ENCODE data around the gene ENO2.

ENO2 gene

GRCh38 chr12:6948873-6949594 lies 34.7 kb downstream of the ENO2 start:
- no peak for DNase-seq (ENCODE audit: low read depth in 3 of 3)

GRCh38 chr12:6950401-6950801 lies 36.0 kb downstream of the ENO2 start:
- DNase-seq (ENCODE audit: low read depth in 3 of 3) = no peak

GRCh38 chr12:6950811-6951540 lies 36.6 kb downstream of the ENO2 start, which contains the start of gene PTPN6:
Gene PTPN6, plus strand, starts transcription at chr12:6951356. Its CDS starts 157 bp downstream, at chr12:6951513.
- peak in 1 of 3 experiments; percentile 64 for DNase-seq (ENCODE audit: low read depth in 3 of 3)

- DNase-seq (ENCODE audit: low read depth in 3 of 3) = no peak
These were observed 37.3 kb downstream of the ENO2 start for GRCh38 chr12:6951551-6952120.

- DNase-seq (ENCODE audit: low read depth in 3 of 3) = no peak
These were observed 37.9 kb downstream of the ENO2 start for GRCh38 chr12:6952121-6952862.

- DNase-seq (ENCODE audit: low read depth in 3 of 3) = no peak
These were observed 38.6 kb downstream of the ENO2 start for GRCh38 chr12:6952863-6953441.

GRCh38 chr12:6953442-6954315 lies 39.3 kb downstream of the ENO2 start:
- peak in 2 of 3 experiments; percentile 77 to 82 for DNase-seq (ENCODE audit: low read depth in 3 of 3)

GRCh38 chr12:6954316-6955107 lies 40.1 kb downstream of the ENO2 start:
- no peak for DNase-seq (ENCODE audit: low read depth in 3 of 3)

- DNase-seq (ENCODE audit: low read depth in 3 of 3) = no peak
These were observed 41.0 kb downstream of the ENO2 start for GRCh38 chr12:6955108-6956020.

GRCh38 chr12:6956021-6956727 lies 41.8 kb downstream of the ENO2 start:
- DNase-seq (ENCODE audit: low read depth in 3 of 3) = no peak

GRCh38 chr12:6957151-6957701 lies 42.8 kb downstream of the ENO2 start:
- DNase-seq (ENCODE audit: low read depth in 3 of 3) = no peak

GRCh38 chr12:6957741-6958608 lies 43.6 kb downstream of the ENO2 start:
- DNase-seq (ENCODE audit: low read depth in 3 of 3) = no peak

GRCh38 chr12:6958609-6959057 lies 44.3 kb downstream of the ENO2 start:
- no peak for DNase-seq (ENCODE audit: low read depth in 3 of 3)

- peak in 1 of 3 experiments; percentile 49 for DNase-seq (ENCODE audit: low read depth in 3 of 3)
These were observed 44.9 kb downstream of the ENO2 start for GRCh38 chr12:6959058-6959804.

GRCh38 chr12:6959805-6960592 lies 45.6 kb downstream of the ENO2 start:
- DNase-seq (ENCODE audit: low read depth in 3 of 3) = no peak
